Neural cell (in vitro differentiated cells): Measurements from ENCODE around the gene TMEM184C. TPM values are rescaled to one million over a fixed set of nuclear protein-coding genes. Genes with fewer than 3 reads are reported as not detected.

Experiments
- H2AFZ ChIP-seq: fragments of 200-600, 300-800 bp; sonication (generic), shearing (Covaris generic); 2 replicates; pipeline ENCODE4 v1.6.0; 2014; ENCODE audit warnings: low read depth, mild to moderate bottlenecking, antibody characterized with exemption, low read length, moderate library complexity
- H3F3A ChIP-seq: fragments of 200-600 bp; shearing (Covaris generic); 2 replicates; pipeline ENCODE4 v1.6.1; 2016; ENCODE audit warnings: mild to moderate bottlenecking, moderate library complexity, mixed read lengths, antibody characterized with exemption, low read length; ENCODE audit not compliant: insufficient read depth, poor library complexity, severe bottlenecking
- H3K27ac ChIP-seq: fragments of 200-600, 300-800 bp; sonication (generic), shearing (Covaris generic); 2 replicates; pipeline ENCODE4 v1.5.1; 2014; ENCODE audit warnings: mild to moderate bottlenecking, low read length, moderate library complexity
- H3K27me3 ChIP-seq: fragments of 300-800, 200-600 bp; sonication (generic), shearing (Covaris generic); 2 replicates; pipeline ENCODE4 v1.6.0; 2014; ENCODE audit warnings: mild to moderate bottlenecking, low read depth, low read length, moderate library complexity; ENCODE audit not compliant: insufficient read depth
- H3K36me3 ChIP-seq: fragments of 300-800, 200-600 bp; sonication (generic), shearing (Covaris generic); 2 replicates; pipeline ENCODE4 v1.5.1; 2014; ENCODE audit warnings: mild to moderate bottlenecking, antibody characterized with exemption, low read length, moderate library complexity; ENCODE audit not compliant: insufficient read depth
- H3K4me2 ChIP-seq: fragments of 300-800, 200-600 bp; sonication (generic), shearing (Covaris generic); 2 replicates; pipeline ENCODE4 v1.6.0; 2014; ENCODE audit warnings: mild to moderate bottlenecking, low read length
- H3K4me3 ChIP-seq: fragments of 300-800, 200-600 bp; sonication (generic), shearing (Covaris generic); 2 replicates; pipeline ENCODE4 v1.5.1; 2014; ENCODE audit warnings: mild to moderate bottlenecking, low read length, moderate library complexity
- H3K79me2 ChIP-seq: fragments of 200-600 bp; shearing (Covaris generic); replicated peaks from 2 replicates; pipeline ENCODE4 v1.6.0; 2014; ENCODE audit warnings: mild to moderate bottlenecking, low read length, moderate library complexity; ENCODE audit not compliant: insufficient read depth
- H3K9ac ChIP-seq: fragments of 300-800, 200-600 bp; sonication (generic), shearing (Covaris generic); 2 replicates; pipeline ENCODE4 v1.6.1; 2016; ENCODE audit warnings: mild to moderate bottlenecking, low read length, mixed read lengths
- H3K9me2 ChIP-seq: fragments of 200-600 bp; shearing (Covaris generic); 2 replicates; pipeline ENCODE4 v1.6.1; 2016; ENCODE audit warnings: mild to moderate bottlenecking, low read length, mixed read lengths; ENCODE audit not compliant: insufficient read depth
- H3K9me3 ChIP-seq: fragments of 200-600, 300-800 bp; sonication (generic), shearing (Covaris generic); 2 replicates; pipeline ENCODE4 v1.6.1; 2016; ENCODE audit warnings: mild to moderate bottlenecking, mixed run types, low read length, moderate library complexity, mixed read lengths
- H4K20me1 ChIP-seq: fragments of 200-600 bp; shearing (Covaris generic); 2 replicates; pipeline ENCODE4 v1.6.1; 2016; ENCODE audit warnings: mild to moderate bottlenecking, mixed run types; ENCODE audit not compliant: insufficient read depth
- CTCF ChIP-seq: fragments of 450-650 bp; IDR thresholded peaks from 2 replicates; pipeline ENCODE4 v1.5.1; 2014; ENCODE audit warnings: antibody characterized with exemption, mild to moderate bottlenecking, moderate library complexity; ENCODE audit not compliant: poor library complexity, severe bottlenecking
- EP300 ChIP-seq: fragments of 450-650 bp; conservative IDR thresholded peaks from 2 replicates; pipeline ENCODE4 v1.6.1; 2014; ENCODE audit warnings: antibody characterized with exemption, mild to moderate bottlenecking, moderate library complexity; ENCODE audit not compliant: poor library complexity, severe bottlenecking
- EZH2 ChIP-seq: fragments of 200-600, 300-800 bp; shearing (Covaris generic), sonication (generic); IDR thresholded peaks from 2 replicates; pipeline ENCODE4 v1.6.1; 2014; ENCODE audit warnings: antibody characterized with exemption, low read length, borderline replicate concordance, mild to moderate bottlenecking; ENCODE audit not compliant: insufficient read depth, poor library complexity, severe bottlenecking
- MXI1 ChIP-seq: fragments of 450-650 bp; conservative IDR thresholded peaks from 2 replicates; pipeline ENCODE4 v1.6.1; 2014; ENCODE audit warnings: antibody characterized with exemption, mild to moderate bottlenecking; ENCODE audit not compliant: poor library complexity, severe bottlenecking
- POLR2AphosphoS5 ChIP-seq: IDR thresholded peaks from 2 replicates; pipeline ENCODE4 v1.6.1; 2012
- RAD21 ChIP-seq: fragments of 450-650 bp; conservative IDR thresholded peaks from 2 replicates; pipeline ENCODE4 v1.6.1; 2014; ENCODE audit warnings: antibody characterized with exemption, mild to moderate bottlenecking, moderate library complexity
- REST ChIP-seq: IDR thresholded peaks from 2 replicates; pipeline ENCODE4 v1.6.1; 2012; ENCODE audit warnings: borderline replicate concordance
- SMC3 ChIP-seq: fragments of 450-650 bp; conservative IDR thresholded peaks from 2 replicates; pipeline ENCODE4 v1.6.1; 2014; ENCODE audit warnings: antibody characterized with exemption, mild to moderate bottlenecking, moderate library complexity; ENCODE audit not compliant: poor library complexity
- TAF1 ChIP-seq: IDR thresholded peaks from 2 replicates; pipeline ENCODE4 v1.6.1; 2012; ENCODE audit warnings: low read depth
- polyA plus RNA-seq: library from polyadenylated mRNA; depleted of rRNA; stranded (reverse); fragments of >200 nt; gene quantifications from 2 replicates; pipeline ENCODE4 v1.2.3, GENCODE V29; 2014

The TMEM184C gene
- polyA plus RNA-seq, 1 donor from 2014 or later: 48.8 TPM

GRCh38 chr4:147693218-147693617, 76.0 kb downstream of the TMEM184C start:
- Histone ChIP-seq H3K36me3 (no peaks in the 10 kb centered on the region), H3K79me2 (no peaks in the 10 kb centered on the region), H3K4me2 (no peak overlapping the region), H3K9me2 (no peaks in the 10 kb centered on the region), H2AFZ (no peak overlapping the region), H3F3A (no peaks in the 10 kb centered on the region), H3K27ac (no peak overlapping the region), H3K9ac (no peak overlapping the region), H3K4me3 (no peak overlapping the region), H3K27me3 (no peaks in the 10 kb centered on the region), H4K20me1 (no peaks in the 10 kb centered on the region), H3K9me3 (no peaks in the 10 kb centered on the region)
- TF ChIP-seq EP300: no peak

- Histone ChIP-seq H2AFZ (no peak overlapping the region), H3K9me2 (no peaks in the 10 kb centered on the region), H3K4me2 (no peak overlapping the region), H3K36me3 (no peaks in the 10 kb centered on the region), H3K9ac (no peak overlapping the region), H3F3A (no peaks in the 10 kb centered on the region), H3K27me3 (no peaks in the 10 kb centered on the region), H3K9me3 (peaks cover 5% of the 10 kb centered on the region), H3K27ac (no peak overlapping the region), H3K79me2 (no peaks in the 10 kb centered on the region), H3K4me3 (no peak overlapping the region), H4K20me1 (no peaks in the 10 kb centered on the region)
- TF ChIP-seq SMC3 (no peak), REST (no peak), POLR2AphosphoS5 (no peak), EP300 (no peak), TAF1 (no peak), EZH2 (no peak), MXI1 (no peak), RAD21 (no peak), CTCF (no peak)
Measured at GRCh38 chr4:147696866-147697265, 79.7 kb downstream of the TMEM184C start.

- Histone ChIP-seq H3K9ac (no peak overlapping the region), H3F3A (no peaks in the 10 kb centered on the region), H3K36me3 (no peaks in the 10 kb centered on the region), H3K4me3 (no peak overlapping the region), H4K20me1 (no peaks in the 10 kb centered on the region), H3K27me3 (no peaks in the 10 kb centered on the region), H3K9me3 (peaks cover 5% of the 10 kb centered on the region), H2AFZ (no peak overlapping the region), H3K79me2 (no peaks in the 10 kb centered on the region), H3K4me2 (no peak overlapping the region), H3K27ac (no peak overlapping the region), H3K9me2 (no peaks in the 10 kb centered on the region)
- TF ChIP-seq EZH2 (no peak), SMC3 (no peak), POLR2AphosphoS5 (no peak), CTCF (no peak), TAF1 (no peak), RAD21 (no peak), EP300 (no peak), MXI1 (no peak), REST (no peak)
Measured at GRCh38 chr4:147704846-147705245, 87.6 kb downstream of the TMEM184C start.
